PC-3 (cell line): ENCODE results near the gene LMAN2L. TPM values are rescaled to one million over a fixed set of nuclear protein-coding genes. Genes with fewer than 3 reads are reported as not detected.
"Not testable (repeated sequence)": the region's sequence is repeated elsewhere in the genome, so short reads cannot be mapped to it uniquely, and the experiment has no call there.

Experiments used
- ATAC-seq: fragments of 200-7000 bp; cut with Tn5 transposase; 2 replicates; pipeline ENCODE4 v1.9.1; 2020; ENCODE audit warnings: mild to moderate bottlenecking, moderate library complexity
- BruUV-seq: library from RNA; stranded (reverse); fragments of 400-500 nt; replicated peaks from 2 replicates; lab custom pipeline; 2021; lab: Mats Ljungman, UMichigan
- CTCF ChIA-PET: fragments of 300-600 bp; sonication (Branson Sonifier 250); formaldehyde crosslinking; loops from one replicate; lab custom pipeline; 2022; ENCODE audit warnings: antibody characterized with exemption; lab: Charles Lee
- POLR2A ChIA-PET: fragments of 300-600 bp; sonication (Branson Sonifier 250); formaldehyde crosslinking; loops from one replicate; lab custom pipeline; 2022; ENCODE audit warnings: antibody characterized with exemption; ENCODE audit not compliant: unreplicated experiment; lab: Charles Lee
- DNase-seq: peaks from one replicate; pipeline ENCODE4 v3.0.0-alpha.2; 2015
- H2AFZ ChIP-seq: fragments of 300-600 bp; sonication (generic); 2 replicates; pipeline ENCODE4 v1.6.0; 2016; ENCODE audit warnings: antibody characterized with exemption, low read length
- H3F3A ChIP-seq: fragments of 300-600 bp; sonication (generic); one replicate; pipeline ENCODE4 v1.6.0; 2017; ENCODE audit warnings: antibody characterized with exemption, low read length, control low read depth, mild to moderate bottlenecking; ENCODE audit not compliant: unreplicated experiment
- H3K27ac ChIP-seq: fragments of 300-600 bp; sonication (generic); 2 replicates; pipeline ENCODE4 v1.5.1; 2016; ENCODE audit warnings: mild to moderate bottlenecking, low read length
- H3K27me3 ChIP-seq: fragments of 300-600 bp; sonication (generic); 2 replicates; pipeline ENCODE4 v1.6.1; 2016; ENCODE audit warnings: low read length, mixed read lengths
- H3K36me3 ChIP-seq: fragments of 300-600 bp; sonication (generic); 2 replicates; pipeline ENCODE4 v1.6.1; 2016; ENCODE audit warnings: low read depth, mixed run types, low read length, mixed read lengths
- H3K4me1 ChIP-seq: fragments of 300-600 bp; sonication (generic); 2 replicates; pipeline ENCODE4 v1.5.1; 2016; ENCODE audit warnings: low read length; ENCODE audit not compliant: insufficient read depth
- H3K4me2 ChIP-seq: fragments of 300-600 bp; sonication (generic); 2 replicates; pipeline ENCODE4 v1.6.0; 2016; ENCODE audit warnings: low read length
- H3K4me3 ChIP-seq: fragments of 300-600 bp; sonication (generic); 2 replicates; pipeline ENCODE4 v1.5.1; 2016; ENCODE audit warnings: mild to moderate bottlenecking, low read length, mixed read lengths
- H3K79me2 ChIP-seq: fragments of 300-600 bp; sonication (generic); 2 replicates; pipeline ENCODE4 v1.6.1; 2017; ENCODE audit warnings: low read length, mixed read lengths
- H3K9ac ChIP-seq: fragments of 300-600 bp; sonication (generic); 2 replicates; pipeline ENCODE4 v1.6.0; 2016; ENCODE audit warnings: mild to moderate bottlenecking, low read length
- H3K9me2 ChIP-seq: fragments of 300-600 bp; sonication (generic); replicated peaks from 2 replicates; pipeline ENCODE4 v1.6.1; 2016; ENCODE audit warnings: mixed run types, low read length, mixed read lengths
- H3K9me3 ChIP-seq: fragments of 300-600 bp; sonication (generic); 2 replicates; pipeline ENCODE4 v1.6.1; 2016; ENCODE audit warnings: low read length, mixed read lengths
- H4K20me1 ChIP-seq: fragments of 300-600 bp; sonication (generic); 2 replicates; pipeline ENCODE4 v1.6.1; 2016; ENCODE audit warnings: low read length, mixed read lengths
- CTCF ChIP-seq: fragments of 300-600 bp; sonication (generic); conservative IDR thresholded peaks from 2 replicates; pipeline ENCODE4 v1.5.1; 2017; ENCODE audit warnings: antibody characterized with exemption, low read depth, mild to moderate bottlenecking, low read length
- EZH2 ChIP-seq: fragments of 300-600 bp; sonication (generic); IDR thresholded peaks from one replicate; pipeline ENCODE4 v1.6.1; 2017; ENCODE audit warnings: antibody characterized with exemption, mild to moderate bottlenecking, low read length; ENCODE audit not compliant: unreplicated experiment
- EZH2phosphoT487 ChIP-seq: fragments of 300-600 bp; sonication (generic); IDR thresholded peaks from 2 replicates; pipeline ENCODE4 v1.6.1; 2018; ENCODE audit warnings: mild to moderate bottlenecking, antibody characterized with exemption, low read length, borderline replicate concordance
- intact Hi-C: fragments of 100-400 bp; cut with micrococcal nuclease; formaldehyde crosslinking; loops from 2 replicates; pipeline ENCODE4 v1.9.0; 2023
- total RNA-seq: library from RNA; depleted of rRNA; stranded (reverse); fragments of >200 nt; gene quantifications from 2 replicates; pipeline ENCODE4 v1.2.3, GENCODE V29; 2014

LMAN2L gene
- total RNA-seq, 1 experiment from 2014 or later = 27.8 TPM

DNA sequence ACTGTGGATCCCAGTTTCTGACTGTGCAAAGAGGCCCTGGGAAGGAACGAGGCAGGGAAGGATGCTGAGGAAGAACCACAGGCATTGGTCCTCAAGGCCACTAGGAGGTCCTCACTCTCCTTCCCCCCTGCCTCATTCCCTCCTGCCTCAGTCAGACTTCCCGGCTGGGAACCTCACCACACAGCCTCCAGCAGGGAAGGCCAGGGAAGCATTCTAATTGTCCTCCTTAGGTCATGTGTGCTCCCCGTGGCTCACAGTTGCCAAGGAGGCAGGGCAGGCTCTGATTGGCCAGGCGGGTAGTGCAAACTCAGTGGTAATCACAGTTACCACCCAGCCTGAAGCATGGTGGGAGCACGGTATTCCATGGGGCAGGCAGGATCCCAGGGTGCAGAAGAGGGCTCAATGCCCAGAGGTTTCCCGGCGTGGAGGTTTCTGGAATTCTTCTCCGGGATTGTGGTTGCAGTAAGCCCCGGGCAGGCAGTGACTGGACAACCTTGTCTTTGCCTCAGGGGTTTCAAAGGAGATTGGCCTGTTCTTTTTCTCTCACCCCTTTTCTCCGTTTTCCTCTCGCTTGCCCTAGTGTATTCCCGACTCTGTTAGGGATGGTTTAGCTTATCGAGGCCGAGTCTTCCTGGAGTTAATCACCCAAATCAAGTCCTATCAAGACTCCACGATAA, 70.2 kb downstream of the LMAN2L start:
- Histone ChIP-seq H3K4me2 (no peak overlapping the region), H3K4me3 (no peak overlapping the region), H3K9me3 (no peaks in the 10 kb centered on the region), H3F3A (no peaks in the 10 kb centered on the region), H3K4me1 (peaks cover 13% of the 10 kb centered on the region), H3K9me2 (no peaks in the 10 kb centered on the region), H4K20me1 (no peaks in the 10 kb centered on the region), H3K36me3 (no peaks in the 10 kb centered on the region), H2AFZ (no peak overlapping the region), H3K79me2 (no peaks in the 10 kb centered on the region), H3K27me3 (no peaks in the 10 kb centered on the region), H3K27ac (no peak overlapping the region), H3K9ac (no peak overlapping the region)
- ATAC-seq = no peak
- no peak for DNase-seq
- ChIA-PET POLR2A (interaction anchor here (0.6 kb wide), 1 partner anchor 371 kb away, joined by 3 read pairs; no protein-coding TSS in a partner anchor), CTCF (no interaction called here)
- TF ChIP-seq CTCF (no peak), EZH2 (no peak), EZH2phosphoT487 (no peak)
- no TSS peak for BruUV-seq
- intact Hi-C loops = no loop called here

DNA sequence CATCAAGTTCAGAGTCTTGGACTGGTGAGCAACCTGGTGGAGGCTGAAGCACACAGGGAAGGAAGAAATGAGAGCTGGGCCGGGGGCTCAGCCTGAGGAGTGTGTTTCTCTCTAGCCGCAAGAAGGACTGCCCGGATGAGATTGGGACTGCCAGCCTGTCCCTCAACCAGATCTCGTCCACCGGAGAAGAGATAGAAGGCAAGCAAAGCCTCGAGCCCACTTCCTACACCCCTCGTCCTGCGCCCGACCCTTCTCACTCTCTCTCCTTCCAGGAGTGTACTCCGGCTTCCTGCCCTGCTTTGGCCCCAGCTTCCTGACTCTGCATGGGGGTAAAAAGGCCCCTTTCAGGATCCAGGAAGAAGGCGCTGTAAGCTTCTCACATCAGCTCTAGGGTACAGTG, 71.1 kb downstream of the LMAN2L start:
- no peaks in the 10 kb centered on the region for H3K79me2 ChIP-seq
- no peaks in the 10 kb centered on the region for H3K27me3 ChIP-seq
- no peaks in the 10 kb centered on the region for H3K36me3 ChIP-seq
- H3K4me2 ChIP-seq = no peak overlapping the region
- no peaks in the 10 kb centered on the region for H3K9me3 ChIP-seq
- ChIA-PET POLR2A (no interaction called here), CTCF (no interaction called here)
- no peaks in the 10 kb centered on the region for H3F3A ChIP-seq
- H3K9me2 ChIP-seq = no peaks in the 10 kb centered on the region
- H3K4me1 ChIP-seq = peaks cover 14% of the 10 kb centered on the region
- no peak overlapping the region for H2AFZ ChIP-seq
- H3K9ac ChIP-seq = no peak overlapping the region
- no peak overlapping the region for H3K27ac ChIP-seq
- H4K20me1 ChIP-seq = no peaks in the 10 kb centered on the region
- ATAC-seq = no peak
- TF ChIP-seq CTCF (no peak), EZH2phosphoT487 (no peak)
- no TSS peak for BruUV-seq
- no peak for DNase-seq
- no peak overlapping the region for H3K4me3 ChIP-seq
- intact Hi-C loops = no loop called here

GRCh38 chr2:96665717-96666116, 74.1 kb downstream of the LMAN2L start:
- POLR2A ChIA-PET = interaction anchor here (0.5 to 0.6 kb wide), 2 partner anchors 87 to 979 kb away, joined by 3 to 5 read pairs; no protein-coding TSS in a partner anchor
- DNase-seq, H4K20me1 ChIP-seq, CTCF ChIA-PET, H3K36me3 ChIP-seq, H3K79me2 ChIP-seq, H3K9me3 ChIP-seq, H3K4me3 ChIP-seq, H3K27ac ChIP-seq, H2AFZ ChIP-seq, H3K27me3 ChIP-seq, ATAC-seq, BruUV-seq, H3K9ac ChIP-seq, H3K9me2 ChIP-seq, H3F3A ChIP-seq, intact Hi-C loops: not testable (repeated sequence)
- Histone ChIP-seq H3K4me1 (peaks cover 14% of the 10 kb centered on the region), H3K4me2 (peak overlapping the region; percentile 40; the same call in 1 of the 2 replicates)
